CD4-positive, alpha-beta T cell treated with Interleukin-6 for 4 hours (primary cell): ENCODE results near the gene PAQR3.
"Not testable (repeated sequence)": the region's sequence is repeated elsewhere in the genome, so short reads cannot be mapped to it uniquely, and the experiment has no call there.

Experiments
- DNase-seq: peaks from one replicate; pipeline ENCODE4 v3.0.0-alpha.2; 2020; ENCODE audit warnings: mixed read lengths

The PAQR3 gene

DNA sequence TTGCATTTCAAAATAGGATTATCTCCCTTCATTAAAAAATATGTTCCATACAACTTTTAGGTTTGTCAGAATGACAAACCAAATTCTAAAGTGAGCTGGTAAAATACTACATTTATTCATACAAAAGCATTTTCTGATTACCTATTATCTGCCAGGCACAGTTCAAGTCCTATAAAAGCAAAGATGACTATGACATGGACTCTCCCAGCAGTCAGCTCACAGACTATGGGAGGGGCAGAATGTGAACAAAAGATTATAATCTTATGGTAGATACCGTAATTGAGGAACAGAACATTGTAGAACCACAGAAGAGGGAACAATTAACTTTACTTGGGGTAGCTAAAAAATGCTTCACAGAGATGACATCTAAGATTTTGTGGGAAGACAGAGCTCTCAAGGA lies 12.4 kb downstream of the PAQR3 start:
- DNase-seq = no peak

DNA sequence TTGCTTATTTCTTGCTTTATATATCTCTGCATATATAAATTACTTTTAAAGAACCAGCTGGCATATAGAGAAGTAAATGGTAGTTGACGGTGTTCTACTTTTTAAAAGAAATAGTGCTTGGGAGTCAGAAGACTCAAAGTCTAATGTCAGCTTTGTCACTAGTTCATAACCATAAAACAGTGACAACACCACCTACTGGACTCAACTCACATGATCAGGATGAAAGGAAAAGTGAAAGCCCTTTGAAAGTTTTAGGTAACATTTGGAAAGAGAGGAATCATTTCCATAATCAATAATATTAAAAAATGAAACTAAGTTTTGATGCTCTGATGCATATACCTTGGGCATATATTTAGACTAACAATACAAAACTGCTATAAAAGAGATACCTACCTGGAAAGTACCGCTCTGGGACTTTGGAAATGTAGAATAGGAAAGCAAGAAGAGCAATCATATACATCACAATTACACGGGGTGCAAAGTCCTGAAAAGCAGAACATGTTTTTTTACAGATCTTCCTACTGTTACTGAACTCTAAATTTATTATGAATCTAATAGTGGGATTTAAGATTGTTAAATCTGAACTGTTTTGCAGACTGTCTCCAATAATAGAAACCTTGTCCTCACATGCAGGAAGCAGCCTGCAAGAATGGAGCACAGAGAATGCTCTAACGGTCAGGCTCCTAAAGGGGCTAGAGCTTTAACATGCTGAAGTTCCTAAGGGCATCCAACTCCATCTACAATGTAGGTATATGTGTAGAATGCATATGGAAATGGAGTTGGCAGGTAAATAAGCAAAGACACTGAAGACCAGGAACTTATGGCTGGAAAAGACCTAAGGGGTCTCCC lies 15.6 kb downstream of the PAQR3 start:
- DNase-seq = no peak

DNA sequence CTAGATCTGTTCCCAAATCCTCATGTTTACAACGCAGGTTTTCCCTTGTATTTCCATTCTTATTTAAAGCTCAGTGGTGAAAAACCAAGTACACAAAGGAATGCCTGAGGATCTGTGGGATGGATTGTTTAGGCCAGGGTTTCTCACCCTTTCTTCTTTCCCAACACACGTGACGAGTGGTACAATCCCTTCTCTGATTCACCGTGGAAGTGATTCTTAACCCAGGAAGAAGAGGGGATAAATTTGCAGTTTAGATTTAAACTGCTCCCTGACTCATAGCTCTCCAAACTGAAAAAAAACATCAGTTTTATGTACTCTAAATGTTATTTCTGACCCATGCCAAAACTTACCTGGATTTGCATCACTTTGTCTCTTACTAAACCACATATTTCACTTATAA lies 17.0 kb downstream of the PAQR3 start:
- no peak for DNase-seq

DNA sequence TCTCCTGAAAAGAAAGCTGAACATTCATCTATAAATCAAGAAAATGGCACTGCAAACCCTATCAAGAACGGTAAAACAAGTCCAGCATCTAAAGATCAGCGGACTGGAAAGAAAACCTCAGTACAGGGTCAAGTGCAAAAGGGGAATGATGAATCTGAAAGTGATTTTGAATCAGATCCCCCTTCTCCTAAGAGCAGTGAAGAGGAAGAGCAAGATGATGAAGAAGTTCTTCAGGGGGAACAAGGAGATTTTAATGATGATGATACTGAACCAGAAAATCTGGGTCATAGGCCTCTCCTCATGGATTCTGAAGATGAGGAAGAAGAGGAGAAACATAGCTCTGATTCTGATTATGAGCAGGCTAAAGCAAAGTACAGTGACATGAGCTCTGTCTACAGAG lies 28.6 kb downstream of the PAQR3 start:
- no peak for DNase-seq

GRCh38 chr4:78908974-78909373 lies 30.3 kb downstream of the PAQR3 start:
- not testable (repeated sequence) for DNase-seq

- no peak for DNase-seq
Measured at GRCh38 chr4:78907638-78908037, 31.6 kb downstream of the PAQR3 start.

- no peak for DNase-seq
Measured at GRCh38 chr4:78904143-78904542, 35.1 kb downstream of the PAQR3 start.

- DNase-seq = no peak
Measured at GRCh38 chr4:78902298-78902697, 36.9 kb downstream of the PAQR3 start.

DNA sequence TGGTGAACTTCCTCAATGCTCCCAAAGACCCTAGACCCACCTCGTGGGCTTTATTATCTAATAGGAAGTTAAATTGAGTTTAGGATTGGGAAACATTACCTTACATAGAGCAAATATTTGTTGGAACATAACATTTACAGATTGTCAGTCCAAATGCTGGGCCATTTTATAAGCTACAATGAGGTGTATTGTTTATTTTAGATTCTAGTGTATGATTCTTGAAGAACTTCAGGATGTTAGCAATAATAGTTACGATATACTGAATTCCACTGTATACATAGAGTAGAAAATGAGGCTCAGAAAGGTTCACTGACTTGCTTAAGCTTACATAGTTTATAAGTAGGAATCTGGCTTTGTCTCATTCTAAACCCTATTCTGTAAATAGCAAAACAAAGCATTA lies 37.4 kb downstream of the PAQR3 start:
- DNase-seq = no peak

GRCh38 chr4:78899302-78899701 lies 39.9 kb downstream of the PAQR3 start:
- DNase-seq = no peak

DNA sequence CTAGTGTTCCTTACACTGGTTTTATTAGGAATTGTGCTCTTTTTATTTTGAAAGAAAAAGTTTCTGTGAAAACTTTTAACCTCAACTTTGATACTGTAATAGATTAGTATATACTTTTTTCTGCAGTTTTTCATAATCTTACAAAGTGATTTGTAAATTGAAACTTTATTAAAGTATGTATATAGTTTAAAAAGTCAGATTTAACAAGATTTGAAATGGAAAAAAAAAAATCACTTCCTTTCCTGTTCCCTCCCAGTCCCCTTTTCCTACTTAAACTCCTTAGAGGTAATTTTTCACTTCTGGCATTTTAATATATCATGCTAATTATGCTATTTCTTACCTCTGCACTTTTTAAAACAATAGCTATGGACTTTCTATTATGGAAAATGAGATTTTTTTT lies 49.3 kb downstream of the PAQR3 start:
- DNase-seq = no peak

DNA sequence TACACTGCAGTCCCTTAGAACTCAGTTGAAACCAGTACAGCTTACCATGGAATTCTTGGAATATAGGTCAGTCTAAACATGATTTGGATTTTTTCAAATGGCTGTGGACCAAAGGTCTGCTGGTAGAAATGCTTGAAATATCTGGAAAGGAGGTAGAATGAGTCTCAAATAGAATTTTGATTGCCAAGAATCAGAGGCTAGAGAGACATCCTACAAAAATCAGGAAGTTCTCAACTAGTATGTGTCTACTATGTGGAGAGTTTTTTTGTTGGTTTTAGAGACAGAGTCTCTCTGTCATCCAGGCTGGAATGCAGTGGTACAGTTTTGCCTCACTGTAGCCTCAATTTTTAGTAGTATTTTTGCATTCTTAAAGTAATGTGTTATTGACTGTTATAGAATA lies 53.6 kb downstream of the PAQR3 start:
- no peak for DNase-seq

GRCh38 chr4:78880874-78881492 lies 58.3 kb downstream of the PAQR3 start:
- DNase-seq = no peak

- DNase-seq = no peak
Measured at GRCh38 chr4:78878031-78878430, 61.2 kb downstream of the PAQR3 start.

GRCh38 chr4:78876568-78877320 lies 62.5 kb downstream of the PAQR3 start:
- DNase-seq = no peak

GRCh38 chr4:78870056-78870455 lies 69.2 kb downstream of the PAQR3 start:
- no peak for DNase-seq

DNA sequence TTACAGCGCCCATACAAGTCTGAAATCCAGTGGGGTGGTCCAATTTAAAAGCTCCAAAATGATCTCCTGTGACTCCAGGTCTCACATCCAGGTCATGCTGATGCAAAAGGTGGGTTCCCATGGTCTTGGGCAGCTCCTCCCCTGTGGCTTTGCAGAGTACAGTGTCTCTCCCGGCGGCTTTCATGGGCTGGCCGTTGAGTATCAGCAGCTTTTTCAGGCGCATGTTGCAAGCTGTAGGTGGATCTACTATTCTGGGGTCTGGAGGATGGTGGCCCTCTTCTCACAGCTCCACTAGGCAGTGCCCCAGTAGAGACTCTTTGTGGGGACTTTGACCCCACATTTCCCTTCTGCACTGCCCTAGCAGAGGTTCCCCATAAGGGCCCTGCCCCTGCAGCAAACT lies 70.5 kb downstream of the PAQR3 start:
- DNase-seq = not testable (repeated sequence)

DNA sequence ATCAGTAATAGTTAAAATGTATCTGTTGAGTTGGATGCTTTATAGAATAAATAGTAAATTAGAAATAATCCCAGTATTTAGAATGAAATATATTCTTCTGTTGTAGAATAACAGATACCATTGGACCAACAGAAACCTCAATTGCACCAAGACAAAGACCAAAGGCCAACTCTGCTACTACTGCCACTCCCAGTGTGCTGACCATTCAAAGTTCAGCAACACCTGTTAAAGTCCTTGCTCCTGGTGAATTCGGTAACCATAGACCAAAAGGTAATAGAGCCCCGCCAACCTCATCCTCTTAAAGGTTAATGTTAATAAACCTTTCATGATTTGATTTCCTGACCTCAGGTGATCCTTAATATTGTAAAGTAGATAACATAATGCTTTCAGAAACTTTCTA lies 73.8 kb downstream of the PAQR3 start:
- DNase-seq = no peak

GRCh38 chr4:78864405-78865024 lies 74.7 kb downstream of the PAQR3 start:
- DNase-seq = peak; percentile 27

- no peak for DNase-seq
Measured at GRCh38 chr4:78863991-78864390, 75.2 kb downstream of the PAQR3 start.

GRCh38 chr4:78863254-78863869 lies 75.9 kb downstream of the PAQR3 start:
- no peak for DNase-seq

DNA sequence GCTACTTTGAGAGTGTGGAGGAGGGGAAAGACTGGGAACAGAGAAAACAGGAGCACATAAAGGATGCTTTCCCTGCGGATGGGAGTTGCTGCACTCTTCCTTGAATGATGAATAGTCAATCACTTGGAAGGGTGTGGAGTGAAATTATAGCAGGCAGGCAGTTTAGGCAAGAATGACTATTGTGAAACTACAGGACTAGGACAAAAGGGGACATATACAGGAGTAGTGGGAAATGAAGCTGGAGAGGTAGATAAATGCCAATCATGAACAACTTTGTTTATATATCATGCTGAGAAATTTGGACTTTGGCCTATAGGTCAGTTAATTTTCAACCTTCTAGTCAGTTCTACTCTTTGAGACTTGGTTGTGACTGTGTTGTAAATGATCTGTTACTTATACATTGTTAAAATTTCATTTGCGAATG lies 76.9 kb downstream of the PAQR3 start:
- DNase-seq = no peak
